GM12801 (cell line): ENCODE measurements around the gene MGARP.

Source experiments
- TF ChIP-seq, protein P1 (sequence below): IDR thresholded peaks from one replicate; pipeline ENCODE4 v1.5.1; 2011; ENCODE audit warnings: control low read depth; ENCODE audit not compliant: insufficient read length; ENCODE audit errors: extremely low read depth

Gene MGARP

DNA sequence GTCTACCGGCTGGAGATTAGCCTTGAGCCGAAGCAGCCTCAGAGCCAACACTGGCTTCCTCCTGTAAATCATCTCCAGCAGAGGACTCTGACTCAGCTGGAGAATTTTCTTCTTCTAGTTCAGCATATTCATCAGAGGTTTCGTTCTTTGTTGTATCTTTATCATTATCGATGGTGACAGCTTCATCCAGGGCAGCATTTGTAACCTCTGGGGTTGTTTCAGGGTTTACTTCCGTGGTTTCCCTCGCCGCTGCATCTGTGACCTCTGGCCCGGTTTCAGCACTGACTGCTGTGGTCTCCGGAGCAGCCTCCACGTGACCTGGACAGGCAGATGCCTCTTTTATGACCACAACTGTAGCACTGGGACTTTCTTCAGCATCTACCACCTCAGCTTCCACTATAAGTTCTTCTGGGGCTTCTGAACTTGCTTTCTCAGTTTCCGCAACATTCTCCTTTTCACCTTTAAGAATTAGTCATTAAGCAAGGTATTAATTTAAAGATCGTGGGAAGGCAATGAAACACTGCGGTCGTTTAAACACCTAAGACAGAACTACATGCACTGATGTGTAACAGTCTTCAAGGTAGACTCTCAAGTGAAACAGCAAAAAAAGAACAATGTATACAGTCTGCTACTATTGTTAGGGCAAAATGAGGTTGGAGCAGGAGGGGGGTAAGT is 13.3 kb downstream of the MGARP start:
- TF ChIP-seq, protein P1, sequence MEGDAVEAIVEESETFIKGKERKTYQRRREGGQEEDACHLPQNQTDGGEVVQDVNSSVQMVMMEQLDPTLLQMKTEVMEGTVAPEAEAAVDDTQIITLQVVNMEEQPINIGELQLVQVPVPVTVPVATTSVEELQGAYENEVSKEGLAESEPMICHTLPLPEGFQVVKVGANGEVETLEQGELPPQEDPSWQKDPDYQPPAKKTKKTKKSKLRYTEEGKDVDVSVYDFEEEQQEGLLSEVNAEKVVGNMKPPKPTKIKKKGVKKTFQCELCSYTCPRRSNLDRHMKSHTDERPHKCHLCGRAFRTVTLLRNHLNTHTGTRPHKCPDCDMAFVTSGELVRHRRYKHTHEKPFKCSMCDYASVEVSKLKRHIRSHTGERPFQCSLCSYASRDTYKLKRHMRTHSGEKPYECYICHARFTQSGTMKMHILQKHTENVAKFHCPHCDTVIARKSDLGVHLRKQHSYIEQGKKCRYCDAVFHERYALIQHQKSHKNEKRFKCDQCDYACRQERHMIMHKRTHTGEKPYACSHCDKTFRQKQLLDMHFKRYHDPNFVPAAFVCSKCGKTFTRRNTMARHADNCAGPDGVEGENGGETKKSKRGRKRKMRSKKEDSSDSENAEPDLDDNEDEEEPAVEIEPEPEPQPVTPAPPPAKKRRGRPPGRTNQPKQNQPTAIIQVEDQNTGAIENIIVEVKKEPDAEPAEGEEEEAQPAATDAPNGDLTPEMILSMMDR: no peak

GRCh38 chr4:139266208-139266582 is 13.8 kb downstream of the MGARP start:
- TF ChIP-seq, protein P1: no peak

GRCh38 chr4:139265654-139266053 is 14.4 kb downstream of the MGARP start:
- TF ChIP-seq, protein P1: no peak

DNA sequence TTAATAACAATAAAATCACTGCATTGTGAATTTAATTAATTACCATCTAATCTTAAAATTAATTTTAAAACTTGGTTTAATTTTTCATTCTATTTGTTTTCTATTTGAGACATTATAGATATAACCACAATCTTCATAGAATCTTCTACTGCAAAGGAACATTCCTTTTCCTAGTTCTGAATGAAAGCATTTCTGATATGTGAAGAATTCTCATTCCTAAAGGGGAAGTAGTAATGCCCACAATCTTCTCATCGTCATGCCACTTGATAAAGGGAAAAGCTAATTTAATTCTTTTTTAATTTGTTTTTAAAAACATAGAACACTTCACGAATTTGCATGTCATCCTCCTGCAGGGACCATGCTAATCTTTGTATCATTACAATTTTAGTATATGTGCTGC is 23.7 kb downstream of the MGARP start:
- TF ChIP-seq, protein P1: no peak

- TF ChIP-seq, protein P1: no peak
Observed at GRCh38 chr4:139253713-139254112, 26.3 kb downstream of the MGARP start.

GRCh38 chr4:139253046-139253445 is 27.0 kb downstream of the MGARP start:
- TF ChIP-seq, protein P1: no peak

DNA sequence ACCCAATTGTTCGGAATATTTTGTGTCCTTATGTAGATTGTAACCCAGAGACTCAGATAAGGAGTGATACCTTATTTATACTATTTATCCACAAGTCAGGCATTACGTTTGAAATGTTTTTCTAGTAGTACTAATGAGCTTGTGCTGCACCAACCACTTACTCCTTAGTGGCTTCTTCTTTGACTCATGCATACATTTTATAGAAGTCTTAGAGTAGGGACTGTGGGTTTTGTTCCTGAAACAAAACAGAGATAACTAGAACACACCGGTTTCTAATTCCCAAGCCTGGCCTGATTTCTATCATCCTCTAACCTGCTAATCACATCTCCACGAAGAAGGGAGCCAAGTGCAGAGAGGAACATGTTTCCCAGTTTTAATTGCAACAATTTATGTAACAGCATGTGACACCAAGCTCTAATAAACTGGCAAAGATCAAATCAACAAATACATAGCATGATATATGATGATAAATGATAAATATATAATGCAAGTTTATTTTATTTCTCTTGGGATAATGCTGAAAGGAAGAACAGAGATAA is 32.3 kb downstream of the MGARP start:
- TF ChIP-seq, protein P1: no peak
